ENCODE data around the gene CIT.

CIT gene

GRCh38 chr12:119666900-119667576, 210.1 kb downstream of the CIT start:
- TF ChIP-seq GATA2 (IDR thresholded peaks at IDR 0.05; ENCODE audit: low read depth, low read length) = no peak
- 0 out of 2 replicates have a peak, but pooled peaks have one; percentile 28 for TF ChIP-seq GATA3 (IDR thresholded peaks at IDR 0.05; ENCODE audit: low read depth, low read length)

GRCh38 chr12:119666226-119666795, 210.8 kb downstream of the CIT start:
- TF ChIP-seq GATA2 (IDR thresholded peaks at IDR 0.05; ENCODE audit: low read depth, low read length) (no peak), GATA3 (IDR thresholded peaks at IDR 0.05; ENCODE audit: low read depth, low read length) (no peak)

- no peak for TF ChIP-seq GATA3 (IDR thresholded peaks at IDR 0.05; ENCODE audit: low read depth, low read length)
- no peak for TF ChIP-seq GATA2 (IDR thresholded peaks at IDR 0.05; ENCODE audit: low read depth, low read length)
These were observed 211.8 kb downstream of the CIT start for GRCh38 chr12:119665164-119665929.

- no peak for TF ChIP-seq GATA3 (IDR thresholded peaks at IDR 0.05; ENCODE audit: low read depth, low read length)
- TF ChIP-seq GATA2 (IDR thresholded peaks at IDR 0.05; ENCODE audit: low read depth, low read length) = no peak
These were observed 212.5 kb downstream of the CIT start for GRCh38 chr12:119664642-119665041.

GRCh38 chr12:119661882-119662281, 215.2 kb downstream of the CIT start:
- TF ChIP-seq GATA2 (IDR thresholded peaks at IDR 0.05; ENCODE audit: low read depth, low read length) (no peak), GATA3 (IDR thresholded peaks at IDR 0.05; ENCODE audit: low read depth, low read length) (no peak)

- TF ChIP-seq GATA2 (IDR thresholded peaks at IDR 0.05; ENCODE audit: low read depth, low read length) = no peak
- TF ChIP-seq GATA3 (IDR thresholded peaks at IDR 0.05; ENCODE audit: low read depth, low read length) = no peak
These were observed 217.0 kb downstream of the CIT start for GRCh38 chr12:119660076-119660475.

- no peak for TF ChIP-seq GATA2 (IDR thresholded peaks at IDR 0.05; ENCODE audit: low read depth, low read length)
- TF ChIP-seq GATA3 (IDR thresholded peaks at IDR 0.05; ENCODE audit: low read depth, low read length) = no peak
These were observed 217.7 kb downstream of the CIT start for GRCh38 chr12:119659289-119659897.

GRCh38 chr12:119652665-119653064, 224.5 kb downstream of the CIT start:
- TF ChIP-seq GATA2 (IDR thresholded peaks at IDR 0.05; ENCODE audit: low read depth, low read length) (no peak), GATA3 (IDR thresholded peaks at IDR 0.05; ENCODE audit: low read depth, low read length) (no peak)

- TF ChIP-seq GATA2 (IDR thresholded peaks at IDR 0.05; ENCODE audit: low read depth, low read length) (no peak), GATA3 (IDR thresholded peaks at IDR 0.05; ENCODE audit: low read depth, low read length) (no peak)
These were observed 227.8 kb downstream of the CIT start for GRCh38 chr12:119649202-119649808.

GRCh38 chr12:119645535-119646059, 231.5 kb downstream of the CIT start:
- no peak for TF ChIP-seq GATA3 (IDR thresholded peaks at IDR 0.05; ENCODE audit: low read depth, low read length)
- no peak for TF ChIP-seq GATA2 (IDR thresholded peaks at IDR 0.05; ENCODE audit: low read depth, low read length)

- TF ChIP-seq GATA2 (IDR thresholded peaks at IDR 0.05; ENCODE audit: low read depth, low read length) (no peak), GATA3 (IDR thresholded peaks at IDR 0.05; ENCODE audit: low read depth, low read length) (no peak)
These were observed 232.2 kb downstream of the CIT start for GRCh38 chr12:119644930-119645329.

- TF ChIP-seq GATA2 (IDR thresholded peaks at IDR 0.05; ENCODE audit: low read depth, low read length) = no peak
- TF ChIP-seq GATA3 (IDR thresholded peaks at IDR 0.05; ENCODE audit: low read depth, low read length) = no peak
These were observed 234.1 kb downstream of the CIT start for GRCh38 chr12:119642986-119643385.

All from SH-SY5Y (cell line).